GM19467 (cell line): ENCODE data around the gene ST3GAL2.
"Not testable (repeated sequence)": the region's sequence is repeated elsewhere in the genome, so short reads cannot be mapped to it uniquely, and the experiment has no call there.

Experiments
- ATAC-seq: cut with Tn5 transposase; IDR thresholded peaks from one replicate; pipeline ENCODE4 v1.9.1; 2021; ENCODE audit warnings: mild to moderate bottlenecking, moderate library complexity; ENCODE audit not compliant: unreplicated experiment

The ST3GAL2 gene

DNA sequence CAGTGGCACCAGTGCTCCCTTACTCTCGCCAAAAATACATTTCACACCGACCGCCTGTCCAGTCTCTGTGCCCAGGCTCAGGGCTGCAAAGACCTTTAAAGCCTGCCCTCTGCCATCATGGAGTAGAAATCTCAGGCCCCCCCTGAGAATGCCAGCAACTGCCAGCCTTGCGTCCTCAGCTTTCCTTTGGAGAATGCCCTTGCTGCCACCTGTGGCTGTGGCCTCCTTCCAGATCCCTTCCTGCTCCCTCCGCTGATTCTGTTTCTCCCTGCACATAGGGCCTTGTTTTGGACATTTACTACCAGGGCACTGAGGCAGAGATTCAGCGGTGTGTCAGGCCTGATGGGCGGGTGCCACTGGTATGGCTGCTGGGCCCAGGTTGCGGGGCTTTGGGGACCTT is 28.7 kb upstream of the ST3GAL2 start:
- no peak for ATAC-seq

DNA sequence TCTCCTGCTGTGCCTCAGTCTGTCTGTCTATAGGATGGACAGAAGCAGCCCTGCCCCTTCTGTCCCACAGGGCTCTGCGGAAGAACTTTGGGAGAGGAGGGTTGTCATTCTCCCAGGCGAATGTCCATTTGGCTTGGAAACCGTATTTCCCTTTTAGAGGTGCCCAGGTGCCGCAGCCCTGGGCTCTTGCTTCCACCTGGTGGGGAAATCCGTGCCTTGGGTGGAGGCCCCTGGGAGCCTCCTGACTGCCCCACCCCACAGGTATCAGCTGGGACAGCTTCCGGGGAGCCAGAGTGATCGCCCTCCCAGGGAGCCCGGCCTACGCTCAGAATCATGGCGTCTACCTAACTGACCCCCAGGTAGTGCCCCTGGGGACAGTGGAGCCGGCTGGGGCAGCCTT is 28.2 kb upstream of the ST3GAL2 start:
- ATAC-seq: no peak

DNA sequence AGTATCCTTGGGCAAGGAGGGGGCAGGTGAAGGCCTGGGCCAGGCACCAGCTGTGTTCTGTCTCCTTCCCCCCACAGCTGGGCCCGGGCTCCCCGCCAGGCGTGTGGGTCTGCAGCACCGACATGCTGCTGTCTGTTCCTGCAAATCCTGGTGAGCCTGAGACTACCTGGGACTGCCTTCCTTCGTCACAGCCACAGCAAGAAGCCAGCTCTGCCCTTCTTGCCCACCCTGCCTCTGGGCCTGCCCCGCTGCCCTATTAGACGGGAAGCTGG is 27.8 kb upstream of the ST3GAL2 start:
- ATAC-seq: no peak

DNA sequence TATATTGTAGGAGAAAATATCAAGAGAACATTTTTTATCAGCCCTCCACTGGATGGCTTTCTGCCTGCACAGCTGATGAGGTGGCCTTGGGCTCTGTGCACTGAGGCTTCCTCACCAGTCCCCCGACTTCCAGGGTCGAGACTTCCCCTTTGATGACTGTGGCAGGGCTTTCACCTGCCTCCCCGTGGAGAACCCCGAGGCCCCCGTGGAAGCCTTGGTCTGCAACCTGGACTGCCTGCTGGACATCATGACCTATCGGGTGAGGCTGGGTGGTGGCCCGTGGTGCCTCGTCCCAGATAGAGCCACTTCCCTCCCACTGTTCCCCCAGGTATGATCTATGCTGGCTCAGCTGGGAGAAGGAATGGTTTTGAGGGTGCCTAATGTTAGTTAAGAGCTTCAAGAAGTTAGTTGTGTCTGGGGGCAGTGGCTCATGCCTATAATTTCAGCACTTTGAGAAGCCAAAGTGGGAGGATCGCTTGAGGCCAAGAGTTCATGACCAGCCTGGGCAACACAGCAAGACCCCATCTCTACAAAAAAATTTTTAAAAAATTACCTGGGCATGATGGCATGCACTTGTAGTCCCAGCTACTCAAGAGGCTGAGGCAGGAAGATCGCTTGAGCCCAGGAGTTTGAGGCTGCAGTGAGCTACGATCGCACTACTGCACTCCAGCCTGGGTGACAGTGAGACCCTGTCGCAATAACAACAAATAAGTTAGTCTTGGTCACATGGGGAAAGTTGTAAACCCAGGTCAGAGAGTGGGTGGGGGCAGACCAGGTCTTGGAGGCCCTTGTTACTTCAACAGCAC is 27.3 kb upstream of the ST3GAL2 start:
- ATAC-seq: no peak

DNA sequence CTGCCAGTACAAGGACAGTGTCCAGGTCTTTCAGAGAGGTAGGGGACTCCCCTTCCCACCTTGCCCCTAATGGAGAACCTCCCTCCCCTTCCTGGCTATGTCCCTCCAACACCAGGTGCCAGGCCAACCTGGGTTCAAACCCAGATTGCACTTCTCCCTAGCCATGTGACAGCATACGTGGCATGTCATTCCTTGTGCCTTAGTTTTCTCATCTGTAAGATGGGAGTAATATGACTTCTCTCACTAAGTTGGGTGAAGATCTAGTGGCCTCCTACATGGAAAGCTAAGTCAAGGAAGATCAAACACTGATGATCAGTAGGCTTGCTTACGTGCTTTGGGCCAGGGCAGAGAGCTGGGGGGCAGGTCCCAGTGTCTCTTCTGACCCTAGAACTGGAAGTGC is 24.3 kb upstream of the ST3GAL2 start:
- no peak for ATAC-seq

DNA sequence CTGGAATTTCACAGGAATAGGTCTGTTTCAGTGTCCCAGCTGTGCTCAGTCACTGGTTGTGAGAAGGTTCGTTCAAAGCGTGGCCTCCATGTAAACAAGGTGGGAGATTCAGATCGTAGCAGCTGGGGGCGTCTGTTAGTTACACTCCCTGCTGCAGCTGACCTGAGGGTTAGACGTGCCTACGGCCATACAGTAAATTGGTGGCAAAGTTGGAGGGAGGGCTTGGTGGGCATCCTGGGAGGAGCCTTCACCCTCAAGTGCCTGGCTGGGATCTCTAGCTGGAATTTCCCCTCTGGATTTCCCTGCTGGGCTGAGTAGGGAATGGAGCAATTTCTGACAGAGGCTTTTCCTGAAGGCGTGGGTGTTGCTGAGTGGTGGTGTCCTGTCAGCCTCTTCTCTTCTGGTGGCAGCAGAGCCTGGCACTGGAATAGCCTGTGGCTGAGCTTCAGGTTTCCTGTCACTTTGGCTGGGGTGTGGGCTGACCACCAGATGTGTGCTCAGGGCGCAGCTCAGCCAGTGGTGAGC is 21.9 kb upstream of the ST3GAL2 start:
- no peak for ATAC-seq

DNA sequence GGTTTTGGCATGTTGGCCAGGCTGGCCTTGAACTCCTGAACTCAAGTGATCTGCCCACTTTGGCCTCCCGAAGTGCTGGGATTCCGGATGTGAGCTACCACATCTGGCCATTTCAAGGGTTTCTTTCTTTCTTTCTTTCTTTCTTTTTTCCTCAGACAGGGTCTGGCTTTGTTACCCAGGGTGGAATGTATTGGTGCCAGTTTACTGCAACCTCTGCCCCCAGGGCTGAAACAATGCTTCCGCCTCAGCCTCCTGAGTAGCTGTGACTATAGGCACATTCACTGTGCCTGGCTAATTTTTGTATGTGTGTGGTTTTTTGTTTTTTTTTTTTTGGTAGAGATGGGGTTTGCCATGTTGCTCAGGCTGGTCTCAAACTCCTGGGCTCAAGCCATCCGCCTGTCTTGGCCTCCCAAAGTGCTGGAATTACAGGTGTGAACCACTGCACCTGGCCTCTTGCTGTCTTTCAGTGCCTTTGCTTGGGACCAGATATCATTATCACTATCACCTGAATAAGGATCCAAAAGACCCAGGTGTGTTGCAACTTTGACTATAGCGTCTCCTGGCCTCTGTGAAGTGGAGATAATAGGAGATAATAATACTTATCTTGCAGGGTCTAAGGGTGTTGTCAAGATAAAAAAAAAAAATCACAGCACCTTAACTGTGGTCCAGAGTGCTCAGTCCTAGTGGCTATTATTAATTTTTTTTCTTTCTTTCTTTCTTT is 18.7 kb upstream of the ST3GAL2 start:
- no peak for ATAC-seq

DNA sequence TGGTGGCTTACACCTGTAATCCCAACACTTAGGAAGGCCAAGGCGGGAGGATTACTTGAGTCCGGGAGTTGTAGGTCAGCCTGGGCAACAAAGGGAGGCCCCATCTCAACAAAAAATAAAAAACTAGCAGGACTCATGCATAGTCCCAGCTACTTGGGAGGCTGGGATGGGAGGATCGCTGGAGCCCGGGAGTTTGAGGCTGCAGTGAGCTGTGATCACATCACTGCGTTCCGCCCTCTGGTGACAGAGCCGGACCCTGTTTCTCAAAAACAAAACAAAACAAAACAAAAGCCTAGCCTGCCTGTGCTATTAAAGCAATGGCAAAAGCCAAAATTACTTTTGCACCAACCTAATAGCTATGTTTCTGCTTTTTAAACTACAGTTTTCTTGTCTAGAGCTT is 17.0 kb upstream of the ST3GAL2 start:
- ATAC-seq: no peak

DNA sequence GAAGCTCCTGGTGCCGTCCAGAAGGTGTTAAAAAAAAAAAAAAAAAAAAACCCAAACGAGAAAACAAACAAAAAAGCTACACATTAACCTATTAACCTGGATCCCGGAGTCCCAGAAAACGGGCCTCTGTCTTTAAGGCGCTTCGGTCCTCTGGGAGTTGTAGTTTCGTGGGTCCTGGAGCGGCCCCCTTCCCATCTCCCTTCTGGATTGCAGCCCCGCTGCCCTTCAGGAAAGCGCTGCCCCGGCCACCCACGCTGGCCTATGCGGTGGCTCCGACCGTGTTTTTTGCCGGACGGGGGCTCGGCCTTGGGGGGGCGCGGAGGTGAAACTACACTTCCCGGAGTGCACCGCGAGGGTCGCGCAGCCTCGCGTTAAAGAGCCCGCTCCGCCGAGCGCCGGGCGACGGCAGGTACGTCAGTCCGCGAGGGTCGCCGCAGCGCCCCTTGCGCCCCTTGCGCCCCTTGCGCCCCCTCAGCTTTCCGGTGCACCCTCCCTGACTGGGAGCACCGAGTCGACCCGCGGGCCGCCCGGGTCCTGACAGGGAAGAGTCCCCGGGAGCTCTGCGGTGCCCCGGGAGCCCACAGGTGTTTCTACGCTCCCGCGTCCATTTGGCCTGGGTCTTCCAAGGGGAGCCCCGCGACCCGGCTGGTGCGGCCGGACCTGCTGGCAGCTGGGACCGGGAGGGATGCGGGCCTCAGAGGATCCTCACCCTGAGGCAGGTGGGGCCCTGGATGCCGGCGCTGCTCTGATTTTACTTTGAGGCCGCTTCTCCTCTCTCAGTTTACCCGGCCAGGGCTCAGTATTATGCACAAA is 15.5 kb upstream of the ST3GAL2 start, which contains the start of gene FCSK:
Gene FCSK (plus strand): TSS at position 374 of the 813 bp plus-strand sequence. CDS start 8,596 bp downstream, outside the sequence.
- peak; percentile 68 for ATAC-seq

DNA sequence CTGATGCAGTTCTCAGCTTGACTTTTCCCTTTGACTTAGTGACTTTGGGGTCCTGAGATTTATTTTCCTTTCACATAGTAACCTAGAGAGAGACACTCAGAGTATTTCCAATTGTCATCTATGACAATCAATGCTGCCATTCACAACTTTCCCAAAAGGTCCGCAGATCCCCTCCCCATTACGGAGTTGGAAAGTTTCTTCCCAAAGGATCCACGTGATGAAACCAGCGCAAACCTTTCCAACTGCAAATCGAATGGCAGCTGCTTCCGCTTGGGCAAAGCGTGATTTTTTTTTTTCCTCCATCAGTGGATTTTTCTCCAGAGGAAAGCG is 15.0 kb upstream of the ST3GAL2 start:
- no peak for ATAC-seq

DNA sequence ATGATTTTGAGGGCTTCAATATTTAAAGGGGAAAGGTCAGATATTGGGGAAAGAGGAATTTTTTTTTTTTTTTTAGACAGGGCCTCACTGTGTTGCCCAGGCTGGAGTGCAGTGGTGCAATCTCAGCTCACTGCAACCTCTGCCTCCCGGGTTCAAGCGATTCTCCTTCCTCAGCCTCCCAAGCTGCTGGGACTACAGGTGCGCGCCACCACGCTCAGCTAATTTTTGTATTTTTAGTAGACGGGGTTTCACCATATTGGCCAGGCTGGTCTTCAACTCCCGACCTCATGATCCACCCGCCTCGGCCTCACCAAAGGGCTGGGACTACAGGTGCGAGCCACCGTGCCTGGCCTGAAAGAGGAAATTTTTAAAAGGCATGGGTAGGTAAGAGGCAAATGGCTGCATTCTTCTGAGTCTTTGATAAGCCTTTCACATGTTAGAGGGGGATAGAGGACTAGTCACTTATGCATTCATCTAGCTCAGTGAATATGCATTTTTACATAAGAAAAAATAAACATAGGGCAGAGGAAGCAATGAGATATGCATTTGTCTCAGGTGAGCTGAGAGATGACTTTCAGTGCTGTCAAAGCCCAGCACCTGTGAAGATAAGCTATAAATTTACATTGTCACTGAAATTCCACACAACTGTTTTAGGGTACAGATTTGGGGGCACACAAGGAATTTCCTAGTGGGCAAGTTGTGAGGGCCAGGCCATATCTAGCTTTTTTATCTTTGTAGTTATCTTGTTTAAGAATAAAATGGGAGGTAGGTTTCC is 14.4 kb upstream of the ST3GAL2 start:
- no peak for ATAC-seq

DNA sequence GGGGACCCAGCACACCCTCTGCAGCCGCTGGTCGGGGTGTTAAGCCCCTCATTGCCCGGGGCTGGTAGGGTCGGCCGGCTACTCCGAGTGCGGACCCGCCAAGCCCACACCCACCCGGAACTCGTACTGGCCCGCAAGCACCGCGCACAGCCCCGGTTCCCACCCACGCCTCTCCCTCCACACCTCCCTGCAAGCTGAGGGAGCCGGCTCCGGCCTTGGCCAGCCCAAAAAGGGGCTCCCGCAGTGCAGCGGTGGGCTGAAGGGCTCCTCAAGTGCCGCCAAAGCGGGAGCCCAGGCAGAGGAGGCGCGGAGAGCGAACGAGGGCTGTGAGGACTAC is 12.1 kb upstream of the ST3GAL2 start:
- ATAC-seq: not testable (repeated sequence)

DNA sequence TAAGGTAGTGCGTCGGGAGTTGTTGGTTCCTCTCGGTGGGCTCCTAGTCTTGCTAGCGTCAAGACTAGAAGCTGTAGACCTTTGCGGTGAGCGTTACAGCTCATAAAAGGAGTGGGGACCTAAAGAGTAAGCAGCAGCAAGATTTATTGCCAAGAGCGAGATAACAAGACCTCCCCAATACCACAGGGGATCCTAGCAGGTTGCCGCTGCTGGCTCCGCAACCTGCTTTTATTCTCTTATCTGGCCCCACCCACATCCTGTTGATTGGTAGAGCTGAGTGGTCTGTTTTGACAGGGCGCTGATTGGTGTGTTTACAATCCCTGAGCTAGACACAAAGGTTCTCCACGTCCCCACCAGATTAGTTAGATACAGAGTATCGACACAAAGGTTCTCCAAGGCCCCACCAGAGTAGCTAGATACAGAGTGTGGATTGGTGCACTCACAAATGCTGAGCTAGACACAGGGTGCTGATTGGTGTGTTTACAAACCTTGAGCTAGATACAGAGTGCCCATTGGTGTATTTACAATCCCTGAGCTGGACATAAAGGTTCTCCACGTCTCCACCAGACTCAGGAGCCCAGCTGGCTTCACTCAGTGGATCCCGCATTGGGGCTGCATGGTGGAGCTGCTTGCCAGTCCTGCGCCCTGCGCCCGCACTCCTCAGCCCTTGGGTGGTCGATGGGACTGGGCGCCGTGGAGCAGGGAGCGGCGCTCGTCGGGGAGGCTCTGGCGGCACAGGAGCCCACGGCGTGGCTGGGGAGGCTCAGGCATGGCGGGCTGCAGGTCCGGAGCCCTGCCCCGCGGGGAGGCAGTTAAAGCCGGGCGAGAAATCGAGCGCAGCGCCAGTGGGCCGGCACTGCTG is 11.5 kb upstream of the ST3GAL2 start:
- ATAC-seq: not testable (repeated sequence)

DNA sequence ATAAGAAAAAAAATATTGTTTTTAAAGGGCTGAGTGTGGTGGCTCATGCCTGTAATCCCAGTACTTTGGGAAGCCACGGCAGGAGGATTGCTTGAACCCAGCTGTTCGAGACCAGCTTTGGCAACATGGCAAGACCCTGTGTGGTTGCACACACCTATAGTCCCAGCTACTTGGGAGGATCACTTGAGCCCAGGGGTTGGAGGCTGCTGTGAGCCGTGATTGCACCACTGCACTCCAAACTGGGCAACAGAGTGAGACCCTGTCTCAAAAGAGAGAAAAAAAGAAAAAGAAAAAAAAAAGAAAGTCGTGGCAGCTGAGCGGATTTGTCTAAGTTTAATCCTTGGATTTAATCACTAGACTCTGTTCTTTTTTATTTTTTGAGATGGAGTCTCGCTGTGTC is 9.2 kb upstream of the ST3GAL2 start:
- ATAC-seq: no peak

DNA sequence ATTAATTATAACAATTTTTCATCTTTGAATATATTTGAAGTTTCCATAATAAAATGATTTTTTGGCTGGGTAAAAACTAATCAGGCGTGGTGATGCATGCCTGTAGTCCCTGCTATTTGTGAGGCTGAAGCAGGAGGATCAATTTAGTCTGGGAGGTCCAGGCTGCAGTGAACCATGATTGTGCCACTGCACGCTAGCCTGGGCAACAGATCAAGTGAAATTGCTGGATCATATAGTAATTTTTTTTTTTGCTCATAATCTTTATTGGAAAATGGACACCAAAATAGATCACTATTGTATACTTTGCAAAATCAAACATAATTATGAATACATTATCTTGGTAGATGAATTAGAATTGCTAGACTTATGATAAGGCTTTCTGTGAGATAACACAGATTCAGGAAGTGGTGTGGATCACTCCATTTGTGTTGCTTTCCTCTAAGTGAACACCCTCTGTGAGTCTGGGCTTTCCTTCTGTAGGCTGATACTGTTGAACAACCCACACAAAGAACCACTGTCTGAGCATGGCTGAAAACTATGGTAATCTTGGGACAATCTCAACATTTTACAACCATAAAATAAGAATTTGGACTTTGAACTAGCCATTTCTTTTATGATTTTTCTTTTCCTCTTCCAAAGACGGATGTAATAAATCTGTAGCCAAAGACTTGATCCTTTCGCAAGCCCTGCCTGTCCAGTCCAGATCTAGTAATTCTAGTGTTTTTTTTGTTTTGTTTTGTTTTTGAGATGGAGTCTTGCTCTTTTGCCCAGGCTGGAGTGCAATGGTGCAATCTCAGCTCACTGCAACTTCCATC is 5.6 kb upstream of the ST3GAL2 start:
- no peak for ATAC-seq

DNA sequence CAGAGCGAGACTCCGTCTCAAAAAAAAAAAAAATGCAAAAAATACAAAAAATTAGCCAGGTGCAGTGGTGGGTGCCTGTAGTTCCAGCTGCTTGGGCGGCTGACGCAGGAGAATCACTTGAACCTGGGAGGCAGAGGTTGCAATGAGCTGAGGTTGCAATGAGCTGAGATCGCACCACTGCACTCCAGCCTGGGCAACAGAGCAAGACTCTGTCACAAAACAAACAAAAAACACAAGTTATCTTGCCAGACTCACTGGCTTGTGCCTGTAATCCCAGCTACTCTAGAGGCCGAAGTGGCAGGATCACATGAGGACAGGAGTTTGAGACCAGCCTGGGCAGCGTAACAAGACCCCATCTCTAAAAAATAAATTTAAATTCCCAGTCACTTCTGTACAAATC is 3.4 kb upstream of the ST3GAL2 start:
- ATAC-seq: no peak

DNA sequence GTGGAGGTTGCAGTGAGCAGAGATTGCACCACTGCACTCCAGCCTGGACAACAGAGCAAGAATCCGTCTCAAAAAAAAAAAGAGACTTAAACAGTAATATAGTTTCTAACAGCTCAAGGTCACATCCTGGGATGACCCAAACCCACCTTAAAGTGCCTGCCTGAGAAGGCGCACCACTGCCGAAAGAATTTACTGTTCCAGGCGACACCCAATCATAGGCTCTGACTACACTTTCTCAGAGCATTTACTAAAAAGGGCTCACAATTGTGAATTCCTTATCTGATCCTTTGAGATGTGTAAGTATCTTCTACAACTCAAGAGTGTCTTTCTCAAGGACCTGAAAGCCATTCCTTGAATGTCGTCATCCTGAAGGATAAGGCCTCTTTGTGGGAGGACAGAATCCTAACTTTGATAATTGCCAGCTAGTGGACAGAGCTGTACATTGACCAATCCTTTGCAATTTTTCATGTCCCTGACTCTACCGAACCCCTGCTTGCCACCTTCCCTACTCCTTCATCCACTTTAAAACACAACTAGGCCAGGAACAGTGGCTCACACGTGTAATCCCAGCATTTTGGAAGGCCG is 2.6 kb upstream of the ST3GAL2 start:
- no peak for ATAC-seq

DNA sequence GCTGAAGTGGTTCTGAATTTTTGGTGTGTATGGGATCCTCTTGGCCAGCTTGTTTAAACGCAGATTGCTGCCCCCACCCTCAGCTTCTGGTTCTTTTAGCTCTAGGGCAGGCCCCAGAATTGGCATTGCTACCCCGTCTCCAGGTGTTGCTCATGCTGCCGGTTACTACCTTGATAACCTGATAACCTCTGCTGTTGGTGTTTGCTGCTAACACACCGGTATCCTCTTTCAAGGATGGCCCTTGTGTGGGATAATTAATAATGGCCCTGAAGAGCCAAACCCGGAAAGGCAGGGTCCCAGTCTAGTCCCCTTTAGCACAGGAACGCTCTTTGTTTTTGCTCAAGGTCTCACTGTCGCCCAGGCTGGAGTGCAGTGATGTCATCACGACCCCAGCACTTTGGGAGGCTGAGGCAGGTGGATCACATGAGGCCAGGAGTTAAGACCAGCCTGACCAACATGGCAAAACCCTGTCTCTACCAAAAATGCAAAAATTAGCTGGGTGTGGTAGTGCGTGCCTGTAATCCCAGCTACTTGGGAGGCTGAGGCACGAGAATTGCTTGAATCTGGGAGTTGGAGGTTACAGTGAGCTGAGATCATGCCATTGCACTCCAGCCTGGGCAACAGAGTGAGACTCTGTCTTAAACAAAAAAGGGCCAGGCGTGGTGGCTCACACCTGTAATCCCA is 1.3 kb upstream of the ST3GAL2 start:
- no peak for ATAC-seq
